Endothelial cell of umbilical vein (primary cell): ENCODE measurements around the gene MAPKBP1. TPM values are rescaled to one million over a fixed set of nuclear protein-coding genes. Genes with fewer than 3 reads are reported as not detected.

Experiments
- BruUV-seq: library from RNA; stranded (reverse); fragments of 400-500 nt; replicated peaks from 2 replicates; lab custom pipeline; 2021; lab: Mats Ljungman, UMichigan
- CTCF ChIA-PET: fragments of 300-600, 350-600 bp; sonication (Branson Sonifier 250); formaldehyde crosslinking; loops from one replicate; lab custom pipeline; 2021; ENCODE audit warnings: antibody characterized with exemption, inconsistent platforms; lab: Charles Lee
- POLR2A ChIA-PET: fragments of 300-600, 350-600 bp; sonication (Branson Sonifier 250); formaldehyde crosslinking; loops from one replicate; lab custom pipeline; 2021; ENCODE audit warnings: antibody characterized with exemption, inconsistent platforms; lab: Charles Lee
- DNase-seq: peaks from one replicate; pipeline ENCODE4 v3.0.0-alpha.2; 2011; ENCODE audit warnings: low read depth, low spot score
- FAIRE-seq: peaks from 2 replicates; lab custom pipeline; 2011; peaks lifted over from hg19 to GRCh38; lab: Jason Lieb, UNC
- H2AFZ ChIP-seq: 2 replicates; pipeline ENCODE4 v1.6.0; 2012; ENCODE audit warnings: low read depth, low read length, control low read depth, inconsistent platforms
- H3K27ac ChIP-seq: 2 replicates; pipeline ENCODE4 v1.5.1; 2011; ENCODE audit warnings: low read depth, mild to moderate bottlenecking, control low read depth, low read length, moderate library complexity; ENCODE audit not compliant: insufficient read depth
- H3K27me3 ChIP-seq, 2 experiments: 2 replicates each; pipeline versions ENCODE4 v1.6.0 to v1.6.1; 2011; ENCODE audit warnings: low read length in 2 of 2, mixed read lengths in 1 of 2; ENCODE audit not compliant: control insufficient read depth in 2 of 2, insufficient read depth in 2 of 2
- H3K36me3 ChIP-seq, 2 experiments: 2 replicates in 1 of 2; 3 replicates in 1 of 2; pipeline ENCODE4 v1.5.1; 2011; ENCODE audit warnings: low read length in 2 of 2, mild to moderate bottlenecking in 1 of 2, moderate library complexity in 1 of 2; ENCODE audit not compliant: control insufficient read depth in 2 of 2, insufficient read depth in 2 of 2; ENCODE audit errors: extremely low read depth in 1 of 2
- H3K4me1 ChIP-seq: 3 replicates; pipeline ENCODE4 v1.5.1; 2011; ENCODE audit warnings: mild to moderate bottlenecking, low read length; ENCODE audit not compliant: control insufficient read depth, insufficient read depth; ENCODE audit errors: extremely low read depth
- H3K4me2 ChIP-seq: 2 replicates; pipeline ENCODE4 v1.6.1; 2011; ENCODE audit warnings: low read length, control low read depth, mixed read lengths; ENCODE audit not compliant: insufficient read depth
- H3K4me3 ChIP-seq, 3 experiments: fragments of 200-600 bp in 1 of 3; sonication (generic), shearing (Covaris generic) in 1 of 3; replicated peaks in 1 of 3; 2 replicates each; pipeline ENCODE4 v1.5.1; 2011 to 2016; ENCODE audit warnings: control low read depth in 3 of 3, low read length in 3 of 3, mild to moderate bottlenecking in 2 of 3, inconsistent platforms in 1 of 3, low read depth in 1 of 3, moderate library complexity in 1 of 3; ENCODE audit not compliant: insufficient read depth in 1 of 3
- H3K79me2 ChIP-seq: 2 replicates; pipeline ENCODE4 v1.6.0; 2012; ENCODE audit warnings: low read length, inconsistent platforms; ENCODE audit not compliant: control insufficient read depth, insufficient read depth
- H3K9ac ChIP-seq: replicated peaks from 2 replicates; pipeline ENCODE3; 2011; ENCODE audit warnings: low read length, control low read depth; ENCODE audit not compliant: insufficient read depth; ENCODE audit errors: extremely low read depth
- H3K9me1 ChIP-seq: replicated peaks from 3 replicates; pipeline ENCODE4 v1.6.0; 2011; ENCODE audit warnings: mild to moderate bottlenecking, low read length; ENCODE audit not compliant: control insufficient read depth, insufficient read depth; ENCODE audit errors: extremely low read depth
- H3K9me3 ChIP-seq: replicated peaks from 2 replicates; pipeline ENCODE4 v1.5.1; 2012; ENCODE audit warnings: low read length, inconsistent platforms; ENCODE audit not compliant: control insufficient read depth, insufficient read depth
- H4K20me1 ChIP-seq: replicated peaks from 2 replicates; pipeline ENCODE3; 2011; ENCODE audit warnings: mild to moderate bottlenecking, low read length; ENCODE audit not compliant: control insufficient read depth, insufficient read depth; ENCODE audit errors: extremely low read depth
- CTCF ChIP-seq, 2 donors: IDR thresholded peaks; 1 replicate in 1 of 2; 2 replicates in 1 of 2; pipeline ENCODE4 v1.5.1; 2011; ENCODE audit warnings: low read length in 2 of 2, mild to moderate bottlenecking in 2 of 2, moderate library complexity in 2 of 2, control low read depth in 1 of 2, inconsistent platforms in 1 of 2, low read depth in 1 of 2; ENCODE audit not compliant: insufficient read depth in 1 of 2; ENCODE audit errors: extremely low read depth in 1 of 2
- EZH2 ChIP-seq: IDR thresholded peaks from 2 replicates; pipeline ENCODE4 v1.6.1; 2012; ENCODE audit warnings: borderline replicate concordance, low read depth, mild to moderate bottlenecking, moderate library complexity, low read length, inconsistent platforms; ENCODE audit not compliant: severe bottlenecking
- FOS ChIP-seq: IDR thresholded peaks from 2 replicates; pipeline ENCODE4 v1.6.1; 2011; ENCODE audit warnings: mild to moderate bottlenecking, low read length, moderate library complexity, borderline replicate concordance; ENCODE audit not compliant: insufficient read depth
- GATA2 ChIP-seq: IDR thresholded peaks from 2 replicates; pipeline ENCODE4 v1.7.0; 2011; ENCODE audit warnings: low read depth, mild to moderate bottlenecking, moderate library complexity, mixed read lengths, low read length; ENCODE audit not compliant: insufficient read length, insufficient read depth
- JUN ChIP-seq: IDR thresholded peaks from 2 replicates; pipeline ENCODE4 v1.6.1; 2011; ENCODE audit warnings: borderline replicate concordance, low read depth; ENCODE audit not compliant: insufficient read length, insufficient read depth
- MAX ChIP-seq: IDR thresholded peaks from 2 replicates; pipeline ENCODE4 v1.6.1; 2011; ENCODE audit not compliant: insufficient read depth, insufficient read length
- MYC ChIP-seq: IDR thresholded peaks from one replicate; pipeline ENCODE4 v1.6.1; 2011; ENCODE audit warnings: mild to moderate bottlenecking, low read depth, low read length
- POLR2A ChIP-seq: IDR thresholded peaks from 2 replicates; pipeline ENCODE4 v1.6.1; 2012; ENCODE audit warnings: low read depth, mild to moderate bottlenecking, control low read depth, low read length
- POLR2AphosphoS5 ChIP-seq: IDR thresholded peaks from 2 replicates; pipeline ENCODE4 v1.6.1; 2012; ENCODE audit warnings: low read depth, mild to moderate bottlenecking, control low read depth, low read length, moderate library complexity; ENCODE audit not compliant: insufficient read depth
- dilution Hi-C: fragments of 300-500 bp; cut with MboI; formaldehyde crosslinking; loops from one replicate; pipeline ENCODE4 v1.15.0; 2019; ENCODE audit warnings: low sequenced_read_pairs; ENCODE audit not compliant: extremely low pct_ligation_motif_present
- intact Hi-C: fragments of 100-400 bp; cut with micrococcal nuclease; formaldehyde crosslinking; loops from one replicate; pipeline ENCODE4 v1.10.0; 2022
- polyA plus RNA-seq, 4 experiments: library from polyadenylated mRNA; depleted of rRNA in 3 of 4; stranded (reverse) in 3 of 4; unstranded in 1 of 4; fragments of >200 nt; gene quantifications; 2 replicates each; pipeline versions ENCODE4 v1.2.1 to v1.2.3, GENCODE V29; 2011 to 2012; ENCODE audit warnings: missing spikeins in 1 of 4
- total RNA-seq: library from RNA; stranded (reverse); gene quantifications from 2 replicates; pipeline ENCODE4 v1.2.3, GENCODE V29; 2021

Gene MAPKBP1
- total and polyA plus RNA-seq, 2 donors (not counting 3 experiments of a cell fraction or from before 2014, with no cell fraction given) = 12.3 to 55.8 TPM

GRCh38 chr15:41854443-41854842 lies 80.2 kb downstream of the MAPKBP1 start:
- Histone ChIP-seq H3K79me2 (no peaks in the 10 kb centered on the region), H3K27me3 (no peaks in the 10 kb centered on the region), H3K9me1 (no peaks in the 10 kb centered on the region), H3K9me3 (no peaks in the 10 kb centered on the region), H3K4me1 (no peaks in the 10 kb centered on the region), H3K27ac (no peak overlapping the region), H3K9ac (no peak overlapping the region), H3K4me3 (no peak overlapping the region), H2AFZ (no peak overlapping the region), H4K20me1 (no peaks in the 10 kb centered on the region), H3K36me3 (peaks cover 6 to 36% of the 10 kb centered on the region in 2 experiments), H3K4me2 (no peak overlapping the region)
- ChIA-PET POLR2A (no interaction called here), CTCF (no interaction called here)
- DNase-seq (no peak), FAIRE-seq (no peak)
- intact Hi-C loops = no loop called here
- no TSS peak for BruUV-seq
- dilution Hi-C loops = no loop called here
- TF ChIP-seq EZH2 = no peak
- TF ChIP-seq GATA2 = no peak
- no peak for TF ChIP-seq JUN
- TF ChIP-seq MYC = no peak
- TF ChIP-seq MAX = no peak
- TF ChIP-seq POLR2AphosphoS5 = no peak
- no peak for TF ChIP-seq FOS
- TF ChIP-seq CTCF (IDR thresholded peaks at IDR 0.05; ENCODE audit: extremely low read depth in 1 of 2, insufficient read depth in 1 of 2, low read depth in 1 of 2, low read length in 2 of 2) = no peak
- TF ChIP-seq POLR2A = no peak
